ENCODE measurements around the gene DNAJC15. TPM values are rescaled to one million over a fixed set of nuclear protein-coding genes. Genes with fewer than 3 reads are reported as not detected.
"Not testable (repeated sequence)": the region's sequence is repeated elsewhere in the genome, so short reads cannot be mapped to it uniquely, and the experiment has no call there.

The DNAJC15 gene
- total RNA-seq, 2 donors from 2014 or later, result 4.9 to 5.2 TPM

GRCh38 chr13:43041369-43041921, 18.1 kb downstream of the DNAJC15 start:
- Histone ChIP-seq H3K4me3 (no peak overlapping the region), H3K27me3 (no peaks in the 10 kb centered on the region), H3K36me3 (replicated peaks in 1 of 2; ENCODE audit: insufficient read depth in 1 of 2, low read depth in 2 of 2) (no peaks in the 10 kb centered on the region), H3K27ac (no peak overlapping the region), H3K4me1 (peaks cover 22% of the 10 kb centered on the region), H3K9me3 (no peaks in the 10 kb centered on the region)
- ATAC-seq (no peak), DNase-seq (no peak)
- intact Hi-C loops (cut with DNase I), result no loop called here
- WGBS, 2 donors, result 47 to 52% methylated on average over 1 of the region's 1 CpG
- TF ChIP-seq CTCF (IDR thresholded peaks at IDR 0.05) (no peak), POLR2A (IDR thresholded peaks at IDR 0.05) (no peak)

- H3K9me3 ChIP-seq, result no peaks in the 10 kb centered on the region
- peaks cover 18% of the 10 kb centered on the region for H3K4me1 ChIP-seq
- H3K27ac ChIP-seq, result no peak overlapping the region
- H3K4me3 ChIP-seq, result no peak overlapping the region
- intact Hi-C loops (cut with DNase I), result no loop called here
- ATAC-seq (no peak), DNase-seq (no peak)
- H3K27me3 ChIP-seq, result no peaks in the 10 kb centered on the region
- no peaks in the 10 kb centered on the region for H3K36me3 ChIP-seq (replicated peaks in 1 of 2; ENCODE audit: insufficient read depth in 1 of 2, low read depth in 2 of 2)
- TF ChIP-seq POLR2A (IDR thresholded peaks at IDR 0.05), result no peak
- no peak for TF ChIP-seq CTCF (IDR thresholded peaks at IDR 0.05)
Observed at GRCh38 chr13:43042410-43042921, 19.1 kb downstream of the DNAJC15 start.

- Histone ChIP-seq H3K27me3 (no peaks in the 10 kb centered on the region), H3K27ac (peak overlapping the region in 3 of 4 donors; percentile 28 to 79 (median 54)), H3K36me3 (replicated peaks in 1 of 2; ENCODE audit: insufficient read depth in 1 of 2, low read depth in 2 of 2) (no peaks in the 10 kb centered on the region), H3K4me1 (peaks cover 18% of the 10 kb centered on the region), H3K9me3 (no peaks in the 10 kb centered on the region), H3K4me3 (no peak overlapping the region)
- intact Hi-C loops (cut with DNase I), result no loop called here
- ATAC-seq (no peak), DNase-seq (no peak)
- TF ChIP-seq CTCF (IDR thresholded peaks at IDR 0.05), result no peak
- no peak for TF ChIP-seq POLR2A (IDR thresholded peaks at IDR 0.05)
- WGBS, 2 donors, result 84 to 87% methylated on average over 5 of the region's 5 CpGs
Observed at GRCh38 chr13:43044720-43045301, 21.4 kb downstream of the DNAJC15 start.

GRCh38 chr13:43045302-43045773, 22.0 kb downstream of the DNAJC15 start:
- Histone ChIP-seq H3K4me1 (peaks cover 18% of the 10 kb centered on the region), H3K27ac (peak overlapping the region in 3 of 4 donors; percentile 28 to 79 (median 54))
- H3K4me3 ChIP-seq; H3K9me3 ChIP-seq; H3K36me3 ChIP-seq (replicated peaks in 1 of 2; ENCODE audit: insufficient read depth in 1 of 2, low read depth in 2 of 2); H3K27me3 ChIP-seq; intact Hi-C loops (cut with DNase I): not testable (repeated sequence)
- 36 to 41% methylated on average over 10 of the region's 10 CpGs for WGBS, 2 donors
- TF ChIP-seq POLR2A (IDR thresholded peaks at IDR 0.05), result peak in 1 of 3 donors; percentile 6
- peak; percentile 61 to 83 (median 73) for DNase-seq
- peak; percentile 38 for ATAC-seq

- no peak for DNase-seq
- no peak for TF ChIP-seq CTCF (IDR thresholded peaks at IDR 0.05)
- TF ChIP-seq POLR2A (IDR thresholded peaks at IDR 0.05), result no peak
- 93 to 94% methylated on average over 6 of the region's 6 CpGs for WGBS, 2 donors
Observed at GRCh38 chr13:43046259-43046658, 22.9 kb downstream of the DNAJC15 start.

More at GRCh38 chr13:43046259-43046658, 22.9 kb downstream of the DNAJC15 start:
- intact Hi-C loops (cut with DNase I), result no loop called here
- H3K36me3 ChIP-seq (replicated peaks in 1 of 2; ENCODE audit: insufficient read depth in 1 of 2, low read depth in 2 of 2), result no peaks in the 10 kb centered on the region
- no peak overlapping the region for H3K4me3 ChIP-seq
- peaks cover 17% of the 10 kb centered on the region for H3K4me1 ChIP-seq
- H3K9me3 ChIP-seq, result no peaks in the 10 kb centered on the region
- no peaks in the 10 kb centered on the region for H3K27me3 ChIP-seq
- no peak for ATAC-seq
- peak overlapping the region in 1 of 4 donors; percentile 79 for H3K27ac ChIP-seq

Data from body of pancreas (tissue), 4 donors.